ENCODE data around the gene ATP8B4.

ATP8B4 gene

DNA sequence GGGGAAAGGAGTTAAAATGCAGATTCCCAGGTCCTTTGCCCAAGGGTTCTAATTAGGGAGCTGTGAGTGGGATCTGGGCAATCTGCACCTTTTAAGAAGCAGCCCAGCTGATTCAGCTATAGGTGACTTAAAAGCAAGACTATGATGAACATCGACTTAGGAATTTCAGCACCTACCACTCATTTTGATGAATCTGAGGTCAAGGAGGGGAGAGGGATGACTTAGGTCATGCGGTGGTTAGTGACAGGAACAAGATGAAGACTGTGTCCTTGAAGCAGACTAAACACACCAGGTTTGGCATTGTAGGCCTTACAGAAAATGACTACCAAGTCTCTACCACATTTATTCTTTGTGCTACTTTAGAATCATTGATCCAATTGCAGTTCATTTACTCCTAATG is 301.9 kb downstream of the ATP8B4 start:
- no peak for TF ChIP-seq EZH2 (IDR thresholded peaks at IDR 0.05)
- TF ChIP-seq FOXP2 (optimal IDR thresholded peaks at IDR 0.05; ENCODE audit: control extremely low read depth, extremely low read length, insufficient read depth): no peak
- no peak for TF ChIP-seq POLR2AphosphoS5 (IDR thresholded peaks at IDR 0.05; ENCODE audit: borderline replicate concordance, low read depth, low read length)
- no peak for DNase-seq (ENCODE audit: low read depth, low spot score)
- Histone ChIP-seq H3K27ac (no peak overlapping the region), H3K9ac (ENCODE audit: insufficient read length) (no peak overlapping the region), H3K9me3 (ENCODE audit: low read depth, low read length) (no peaks in the 10 kb centered on the region), H3K36me3 (ENCODE audit: insufficient read depth, low read length) (no peaks in the 10 kb centered on the region), H3K4me3 (no peak overlapping the region)

DNA sequence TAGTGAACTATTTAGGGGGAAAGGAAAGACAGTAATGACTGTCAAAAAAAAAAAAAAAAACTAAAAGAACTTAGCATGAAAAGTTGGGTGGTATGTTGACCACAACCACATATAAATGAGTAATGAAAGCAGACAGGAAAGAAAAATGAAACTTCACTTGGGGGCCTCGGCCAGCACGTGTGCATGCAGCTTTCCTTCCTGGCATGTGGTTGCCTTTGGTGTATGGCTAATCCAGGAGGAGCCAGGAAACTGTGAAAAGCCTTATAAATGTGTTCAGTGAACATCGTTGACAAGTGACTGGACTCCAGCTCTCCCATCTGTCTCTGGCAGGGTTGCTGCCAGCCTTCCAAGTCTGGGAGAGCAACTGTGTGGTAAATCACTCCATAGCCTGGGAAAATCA is 303.1 kb downstream of the ATP8B4 start:
- H3K9me3 ChIP-seq (ENCODE audit: low read depth, low read length): no peaks in the 10 kb centered on the region
- no peak overlapping the region for H3K4me3 ChIP-seq
- no peak overlapping the region for H3K27ac ChIP-seq
- H3K36me3 ChIP-seq (ENCODE audit: insufficient read depth, low read length): no peaks in the 10 kb centered on the region
- DNase-seq (ENCODE audit: low read depth, low spot score): no peak
- no peak for TF ChIP-seq POLR2AphosphoS5 (IDR thresholded peaks at IDR 0.05; ENCODE audit: borderline replicate concordance, low read depth, low read length)
- H3K9ac ChIP-seq (ENCODE audit: insufficient read length): no peak overlapping the region

DNA sequence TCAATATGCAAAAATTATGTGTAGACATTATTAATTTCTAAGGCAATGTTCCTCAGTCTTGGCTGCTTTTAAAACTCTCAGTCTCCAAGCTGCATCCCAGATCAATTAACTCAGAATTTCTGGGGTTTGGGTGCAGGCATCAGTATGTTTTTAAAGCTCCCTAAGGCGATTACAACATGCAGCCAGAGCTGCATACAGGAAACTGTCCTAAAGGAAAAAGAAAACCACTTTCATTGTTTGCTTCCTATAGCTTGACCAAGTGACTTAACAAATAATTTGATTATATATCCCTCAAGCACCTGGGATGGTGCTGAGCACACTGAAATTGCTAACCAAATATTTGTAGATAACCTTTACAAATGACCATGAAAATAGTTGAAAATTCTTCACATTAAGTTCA is 303.5 kb downstream of the ATP8B4 start:
- TF ChIP-seq POLR2AphosphoS5 (IDR thresholded peaks at IDR 0.05; ENCODE audit: borderline replicate concordance, low read depth, low read length): no peak
- no peak for TF ChIP-seq EZH2 (IDR thresholded peaks at IDR 0.05)
- TF ChIP-seq FOXP2 (optimal IDR thresholded peaks at IDR 0.05; ENCODE audit: control extremely low read depth, extremely low read length, insufficient read depth): no peak
- no peak overlapping the region for H3K9ac ChIP-seq (ENCODE audit: insufficient read length)
- no peak overlapping the region for H3K4me3 ChIP-seq
- no peaks in the 10 kb centered on the region for H3K9me3 ChIP-seq (ENCODE audit: low read depth, low read length)
- no peaks in the 10 kb centered on the region for H3K36me3 ChIP-seq (ENCODE audit: insufficient read depth, low read length)
- DNase-seq (ENCODE audit: low read depth, low spot score): no peak
- no peak overlapping the region for H3K27ac ChIP-seq

GRCh38 chr15:49814709-49815108 is 304.3 kb downstream of the ATP8B4 start:
- H3K27ac ChIP-seq: no peak overlapping the region
- DNase-seq (ENCODE audit: low read depth, low spot score): no peak
- TF ChIP-seq FOXP2 (optimal IDR thresholded peaks at IDR 0.05; ENCODE audit: control extremely low read depth, extremely low read length, insufficient read depth): no peak
- TF ChIP-seq POLR2AphosphoS5 (IDR thresholded peaks at IDR 0.05; ENCODE audit: borderline replicate concordance, low read depth, low read length): no peak
- TF ChIP-seq EZH2 (IDR thresholded peaks at IDR 0.05): no peak
- no peaks in the 10 kb centered on the region for H3K36me3 ChIP-seq (ENCODE audit: insufficient read depth, low read length)
- no peaks in the 10 kb centered on the region for H3K9me3 ChIP-seq (ENCODE audit: low read depth, low read length)
- no peak overlapping the region for H3K4me3 ChIP-seq
- no peak overlapping the region for H3K9ac ChIP-seq (ENCODE audit: insufficient read length)

- DNase-seq (ENCODE audit: low read depth, low spot score): no peak
- no peak overlapping the region for H3K4me3 ChIP-seq
- TF ChIP-seq EZH2 (IDR thresholded peaks at IDR 0.05) (no peak), FOXP2 (optimal IDR thresholded peaks at IDR 0.05; ENCODE audit: control extremely low read depth, extremely low read length, insufficient read depth) (no peak), POLR2AphosphoS5 (IDR thresholded peaks at IDR 0.05; ENCODE audit: borderline replicate concordance, low read depth, low read length) (no peak)
Measured at GRCh38 chr15:49813625-49814024, 305.4 kb downstream of the ATP8B4 start.

GRCh38 chr15:49810720-49811119 is 308.3 kb downstream of the ATP8B4 start:
- Histone ChIP-seq H3K9ac (ENCODE audit: insufficient read length) (no peak overlapping the region), H3K27ac (no peak overlapping the region), H3K4me3 (no peak overlapping the region), H3K36me3 (ENCODE audit: insufficient read depth, low read length) (no peaks in the 10 kb centered on the region), H3K9me3 (ENCODE audit: low read depth, low read length) (no peaks in the 10 kb centered on the region)
- TF ChIP-seq EZH2 (IDR thresholded peaks at IDR 0.05) (no peak), FOXP2 (optimal IDR thresholded peaks at IDR 0.05; ENCODE audit: control extremely low read depth, extremely low read length, insufficient read depth) (no peak), POLR2AphosphoS5 (IDR thresholded peaks at IDR 0.05; ENCODE audit: borderline replicate concordance, low read depth, low read length) (no peak)
- DNase-seq (ENCODE audit: low read depth, low spot score): no peak

More at GRCh38 chr15:49813625-49814024, 305.4 kb downstream of the ATP8B4 start:
- Histone ChIP-seq H3K9ac (ENCODE audit: insufficient read length) (no peak overlapping the region), H3K36me3 (ENCODE audit: insufficient read depth, low read length) (no peaks in the 10 kb centered on the region), H3K27ac (no peak overlapping the region), H3K9me3 (ENCODE audit: low read depth, low read length) (no peaks in the 10 kb centered on the region)

DNA sequence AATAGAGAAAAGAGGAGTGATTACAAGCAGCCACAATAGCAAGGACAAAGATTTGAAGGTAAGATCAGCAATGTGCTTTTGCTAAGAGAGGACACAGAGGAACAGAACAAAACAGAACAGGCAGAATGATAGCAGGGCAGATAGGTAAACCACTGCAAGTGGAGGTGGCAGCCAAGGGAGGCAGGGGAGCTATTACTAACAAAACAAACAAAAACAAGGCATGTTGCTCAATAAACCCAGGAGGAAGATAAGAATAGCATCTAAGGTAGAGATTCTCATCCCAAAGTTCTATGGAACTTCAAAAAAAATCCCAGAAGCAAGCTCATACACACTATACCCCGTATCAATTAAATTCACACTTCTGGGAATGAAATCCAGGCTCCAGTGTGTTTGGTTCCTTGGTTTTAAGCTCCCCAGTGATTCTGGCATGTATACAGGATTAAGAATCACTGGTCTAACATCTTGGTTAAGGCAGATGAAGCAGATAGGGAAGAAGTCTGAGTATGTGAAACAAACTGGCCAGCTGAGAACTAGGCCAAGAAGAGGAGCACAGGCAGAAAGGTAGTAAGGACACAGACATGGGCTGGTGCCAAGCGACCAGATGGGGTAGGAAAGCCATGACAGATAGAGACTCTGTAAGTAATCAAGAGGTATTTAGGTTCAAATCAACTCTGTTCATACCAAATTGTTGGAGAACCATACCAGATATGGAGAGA is 309.0 kb downstream of the ATP8B4 start:
- no peak overlapping the region for H3K4me3 ChIP-seq
- no peak overlapping the region for H3K9ac ChIP-seq (ENCODE audit: insufficient read length)
- H3K27ac ChIP-seq: no peak overlapping the region
- no peak for TF ChIP-seq FOXP2 (optimal IDR thresholded peaks at IDR 0.05; ENCODE audit: control extremely low read depth, extremely low read length, insufficient read depth)
- no peak for TF ChIP-seq POLR2AphosphoS5 (IDR thresholded peaks at IDR 0.05; ENCODE audit: borderline replicate concordance, low read depth, low read length)
- TF ChIP-seq EZH2 (IDR thresholded peaks at IDR 0.05): no peak
- DNase-seq (ENCODE audit: low read depth, low spot score): no peak
- H3K9me3 ChIP-seq (ENCODE audit: low read depth, low read length): no peaks in the 10 kb centered on the region
- H3K36me3 ChIP-seq (ENCODE audit: insufficient read depth, low read length): no peaks in the 10 kb centered on the region

GRCh38 chr15:49808341-49808740 is 310.7 kb downstream of the ATP8B4 start:
- Histone ChIP-seq H3K9me3 (ENCODE audit: low read depth, low read length) (no peaks in the 10 kb centered on the region), H3K9ac (ENCODE audit: insufficient read length) (no peak overlapping the region), H3K36me3 (ENCODE audit: insufficient read depth, low read length) (no peaks in the 10 kb centered on the region), H3K4me3 (no peak overlapping the region), H3K27ac (no peak overlapping the region)
- no peak for DNase-seq (ENCODE audit: low read depth, low spot score)
- TF ChIP-seq EZH2 (IDR thresholded peaks at IDR 0.05): no peak
